OCI-LY7 (cell line): ENCODE measurements around the gene CALN1.

Source experiments
- CTCF ChIP-seq: fragments of 200-600 bp; sonication (generic); conservative IDR thresholded peaks from 2 replicates; pipeline ENCODE4 v1.5.1; 2014; ENCODE audit warnings: mild to moderate bottlenecking, antibody characterized with exemption, low read length, moderate library complexity, mixed read lengths
- EZH2phosphoT487 ChIP-seq: fragments of 200-600 bp; sonication (generic); IDR thresholded peaks from 2 replicates; pipeline ENCODE4 v1.6.1; 2018; ENCODE audit warnings: low read depth, borderline replicate concordance, mild to moderate bottlenecking, mixed run types, antibody characterized with exemption, low read length, moderate library complexity, mixed read lengths

GRCh38 chr7:72213081-72213480 is 199.1 kb downstream of the CALN1 start:
- no peak for TF ChIP-seq CTCF
- TF ChIP-seq EZH2phosphoT487 = no peak
